HEK293T (cell line): Measurements from ENCODE around the gene POU6F1.

ENCODE experiments used
- CTCF ChIA-PET: fragments of 350-600 bp; formaldehyde crosslinking; extraction: SDS; loops from one replicate; lab custom pipeline; 2021; ENCODE audit warnings: antibody characterized with exemption, inconsistent platforms; lab: Yijun Ruan, JAX
- POLR2A ChIA-PET: fragments of 350-600 bp; formaldehyde crosslinking; extraction: SDS; loops from one replicate; lab custom pipeline; 2020; ENCODE audit warnings: antibody characterized with exemption, inconsistent platforms; lab: Yijun Ruan, JAX
- DNase-seq: peaks from one replicate; pipeline ENCODE4 v3.0.0; 2012; ENCODE audit warnings: mixed read lengths; ENCODE audit errors: extremely low spot score
- ARNT ChIP-seq: fragments of 450-650 bp; IDR thresholded peaks from 2 replicates; pipeline ENCODE4 v1.6.1; 2017; ENCODE audit warnings: mild to moderate bottlenecking
- BHLHE40 ChIP-seq: fragments of 450-650 bp; IDR thresholded peaks from 2 replicates; pipeline ENCODE4 v1.6.1; 2016; ENCODE audit warnings: mild to moderate bottlenecking, moderate library complexity, borderline replicate concordance
- CTBP1 ChIP-seq: fragments of 450-650 bp; IDR thresholded peaks from 2 replicates; pipeline ENCODE4 v1.6.1; 2016; ENCODE audit warnings: borderline replicate concordance
- ELF4 ChIP-seq: fragments of 450-650 bp; IDR thresholded peaks from 2 replicates; pipeline ENCODE4 v1.6.1; 2017; ENCODE audit warnings: antibody characterized with exemption
- FOXA1 ChIP-seq: fragments of 450-650 bp; IDR thresholded peaks from 2 replicates; pipeline ENCODE4 v1.6.1; 2016; ENCODE audit warnings: mild to moderate bottlenecking
- FOXK2 ChIP-seq: fragments of 450-650 bp; IDR thresholded peaks from 2 replicates; pipeline ENCODE4 v1.6.1; 2016; ENCODE audit warnings: mild to moderate bottlenecking
- FOXM1 ChIP-seq: fragments of 450-650 bp; IDR thresholded peaks from 2 replicates; pipeline ENCODE4 v1.6.1; 2017; ENCODE audit warnings: mild to moderate bottlenecking, borderline replicate concordance
- HDGF ChIP-seq: fragments of 450-650 bp; IDR thresholded peaks from 2 replicates; pipeline ENCODE4 v1.6.1; 2017; ENCODE audit warnings: antibody characterized with exemption, borderline replicate concordance
- L3MBTL2 ChIP-seq: fragments of 450-650 bp; conservative IDR thresholded peaks from 2 replicates; pipeline ENCODE4 v1.6.1; 2016; ENCODE audit warnings: mild to moderate bottlenecking
- LEF1 ChIP-seq: fragments of 450-650 bp; IDR thresholded peaks from 2 replicates; pipeline ENCODE4 v1.6.1; 2017; ENCODE audit warnings: mild to moderate bottlenecking, borderline replicate concordance
- NFRKB ChIP-seq: fragments of 450-650 bp; IDR thresholded peaks from 2 replicates; pipeline ENCODE4 v1.6.1; 2016; ENCODE audit warnings: mild to moderate bottlenecking, moderate library complexity
- SP1 ChIP-seq: fragments of 450-650 bp; IDR thresholded peaks from 2 replicates; pipeline ENCODE4 v1.6.1; 2017
- SUZ12 ChIP-seq: fragments of 450-650 bp; IDR thresholded peaks from 2 replicates; pipeline ENCODE4 v1.6.1; 2016; ENCODE audit warnings: mild to moderate bottlenecking
- TARDBP ChIP-seq: fragments of 450-650 bp; IDR thresholded peaks from 2 replicates; pipeline ENCODE4 v1.6.1; 2016
- ZNF384 ChIP-seq: fragments of 450-650 bp; IDR thresholded peaks from 2 replicates; pipeline ENCODE4 v1.6.1; 2016
- TF ChIP-seq, protein P1 (sequence below): fragments of 450-650 bp; IDR thresholded peaks from 2 replicates; pipeline ENCODE4 v1.6.1; 2016

POU6F1 gene

DNA sequence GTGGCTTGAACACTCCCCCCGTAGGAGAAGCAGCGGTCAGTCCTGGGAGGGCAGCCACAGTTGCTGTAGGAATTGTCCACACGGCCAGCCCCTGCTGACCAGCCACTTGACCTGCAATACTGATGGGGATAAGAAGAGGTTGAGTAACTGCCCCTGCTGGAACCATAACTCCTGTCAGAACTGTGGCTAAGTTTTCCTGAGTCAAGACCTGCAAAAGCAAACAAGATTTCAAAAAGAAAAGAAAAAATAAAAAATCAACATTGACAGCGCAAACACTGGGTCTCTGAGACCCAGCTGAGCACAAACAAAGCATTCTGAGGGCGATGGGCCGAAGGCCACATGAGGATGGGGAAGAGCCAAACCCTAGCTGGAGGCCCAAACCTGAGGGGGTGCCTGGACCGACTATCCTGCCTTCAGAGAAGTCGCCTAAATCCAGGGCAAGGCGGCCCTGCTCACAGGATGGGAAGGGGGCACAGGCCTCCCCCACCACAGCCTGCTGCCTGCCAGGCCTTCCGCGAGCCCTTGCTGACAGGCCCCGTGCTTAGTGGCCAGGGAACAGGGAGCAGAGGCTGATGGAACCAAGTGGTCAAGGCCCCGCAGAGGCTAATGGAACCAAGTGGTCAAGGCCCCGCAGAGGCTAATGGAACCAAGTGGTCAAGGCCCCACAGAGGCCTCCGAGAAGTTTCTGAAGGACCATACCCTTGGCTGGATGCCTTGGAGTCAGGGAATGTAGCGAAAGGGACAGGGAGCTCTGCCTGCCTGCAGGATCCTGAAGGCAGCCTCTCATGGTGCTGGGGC lies 19.1 kb downstream of the POU6F1 start:
- ChIA-PET POLR2A (no interaction called here), CTCF (no interaction called here)
- TF ChIP-seq FOXM1 (no peak), CTBP1 (no peak), ZNF384 (no peak), BHLHE40 (no peak), SP1 (no peak), LEF1 (no peak), FOXA1 (no peak), SUZ12 (no peak), ELF4 (no peak), ARNT (no peak), NFRKB (no peak), HDGF (no peak), TARDBP (no peak), FOXK2 (no peak)
- TF ChIP-seq, protein P1, sequence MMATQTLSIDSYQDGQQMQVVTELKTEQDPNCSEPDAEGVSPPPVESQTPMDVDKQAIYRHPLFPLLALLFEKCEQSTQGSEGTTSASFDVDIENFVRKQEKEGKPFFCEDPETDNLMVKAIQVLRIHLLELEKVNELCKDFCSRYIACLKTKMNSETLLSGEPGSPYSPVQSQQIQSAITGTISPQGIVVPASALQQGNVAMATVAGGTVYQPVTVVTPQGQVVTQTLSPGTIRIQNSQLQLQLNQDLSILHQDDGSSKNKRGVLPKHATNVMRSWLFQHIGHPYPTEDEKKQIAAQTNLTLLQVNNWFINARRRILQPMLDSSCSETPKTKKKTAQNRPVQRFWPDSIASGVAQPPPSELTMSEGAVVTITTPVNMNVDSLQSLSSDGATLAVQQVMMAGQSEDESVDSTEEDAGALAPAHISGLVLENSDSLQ, result no peak
- no peak for DNase-seq

GRCh38 chr12:51197736-51198567 lies 19.9 kb downstream of the POU6F1 start:
- TF ChIP-seq SP1, result no peak
- TF ChIP-seq FOXM1, result no peak
- TF ChIP-seq L3MBTL2, result no peak
- TF ChIP-seq, protein P1, result no peak
- no peak for TF ChIP-seq BHLHE40
- TF ChIP-seq LEF1, result no peak
- TF ChIP-seq ZNF384, result no peak
- no peak for TF ChIP-seq ARNT
- no peak for TF ChIP-seq FOXK2
- no peak for TF ChIP-seq CTBP1
- no peak for TF ChIP-seq NFRKB
- TF ChIP-seq TARDBP, result no peak
- TF ChIP-seq ELF4, result no peak
- no peak for TF ChIP-seq HDGF
- TF ChIP-seq SUZ12, result no peak
- no peak for TF ChIP-seq FOXA1
- no peak for DNase-seq
- CTCF ChIA-PET, result interaction anchor here (0.6 kb wide), 1 partner anchor 168 kb away, joined by 4 read pairs; no protein-coding TSS in a partner anchor
- POLR2A ChIA-PET, result no interaction called here

GRCh38 chr12:51196547-51196946 lies 21.3 kb downstream of the POU6F1 start:
- no peak for TF ChIP-seq FOXM1
- no peak for TF ChIP-seq CTBP1
- no peak for TF ChIP-seq SUZ12
- TF ChIP-seq FOXA1, result no peak
- TF ChIP-seq SP1, result no peak
- TF ChIP-seq ARNT, result no peak
- no peak for TF ChIP-seq FOXK2
- TF ChIP-seq NFRKB, result no peak
- TF ChIP-seq ELF4, result no peak
- TF ChIP-seq ZNF384, result no peak
- no peak for TF ChIP-seq LEF1
- DNase-seq, result no peak
- POLR2A ChIA-PET, result no interaction called here
- CTCF ChIA-PET, result no interaction called here

DNA sequence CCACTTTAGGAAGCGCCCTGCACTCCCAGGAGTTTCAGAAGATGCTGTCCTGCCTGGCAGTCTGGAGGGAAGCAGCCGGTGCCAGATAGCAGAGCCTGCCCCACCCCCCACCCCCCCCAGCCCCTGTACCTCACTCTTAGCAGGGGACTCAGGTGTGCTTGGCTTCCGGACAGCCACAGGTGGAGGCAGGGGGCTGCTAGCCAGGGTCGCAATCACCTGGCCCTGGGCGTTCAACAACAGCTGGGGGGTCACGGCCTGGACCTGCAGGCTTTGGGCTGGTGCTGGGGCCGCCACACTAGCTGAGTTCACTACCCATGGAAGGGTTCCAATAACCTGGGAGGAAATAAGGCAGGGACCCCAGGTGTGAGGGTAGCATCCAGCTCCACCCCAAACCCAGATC lies 22.0 kb downstream of the POU6F1 start:
- DNase-seq, result no peak
- ChIA-PET CTCF (no interaction called here), POLR2A (no interaction called here)
- TF ChIP-seq, protein P1, result no peak
- TF ChIP-seq TARDBP, result no peak
- TF ChIP-seq FOXK2, result no peak
- no peak for TF ChIP-seq LEF1
- TF ChIP-seq L3MBTL2, result no peak
- TF ChIP-seq ZNF384, result no peak
- no peak for TF ChIP-seq FOXM1
- TF ChIP-seq CTBP1, result no peak
- TF ChIP-seq NFRKB, result no peak
- TF ChIP-seq HDGF, result no peak
- TF ChIP-seq ARNT, result no peak
- no peak for TF ChIP-seq SP1
- TF ChIP-seq SUZ12, result no peak
- TF ChIP-seq BHLHE40, result no peak
- no peak for TF ChIP-seq FOXA1
- no peak for TF ChIP-seq ELF4

DNA sequence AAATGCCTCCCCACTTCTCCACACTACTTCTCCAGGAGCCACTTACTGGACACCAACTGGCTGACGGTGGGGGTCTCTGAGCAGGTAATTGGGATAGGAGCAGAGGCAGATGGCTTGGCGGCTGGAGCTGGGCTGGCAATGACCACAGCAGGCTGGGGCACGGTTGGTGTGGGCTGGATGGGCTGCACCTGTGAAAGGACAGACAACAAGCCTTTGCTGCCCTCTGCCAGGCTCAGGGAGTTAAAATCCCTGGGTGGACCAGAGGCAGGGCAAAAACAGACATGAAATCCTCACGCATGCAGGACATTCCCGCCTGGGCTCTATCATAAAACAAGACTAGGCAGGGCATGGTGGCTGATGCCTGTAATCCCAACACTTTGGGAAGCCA lies 25.6 kb downstream of the POU6F1 start:
- no peak for TF ChIP-seq LEF1
- TF ChIP-seq NFRKB, result no peak
- TF ChIP-seq SP1, result no peak
- TF ChIP-seq L3MBTL2, result no peak
- TF ChIP-seq ARNT, result no peak
- no peak for TF ChIP-seq FOXA1
- no peak for TF ChIP-seq HDGF
- POLR2A ChIA-PET, result interaction anchor here (1.0 kb wide), 1 partner anchor 18 kb away, joined by 3 read pairs; no protein-coding TSS in a partner anchor
- CTCF ChIA-PET, result no interaction called here
- DNase-seq, result no peak
